ENCODE measurements around the gene MYL4. TPM values are rescaled to one million over a fixed set of nuclear protein-coding genes. Genes with fewer than 3 reads are reported as not detected.

The MYL4 gene
- 0.18 TPM in 1 of 2 replicates, not detected in the other for total RNA-seq

GRCh38 chr17:47208744-47209488 is at the start of gene MYL4:
TSS of gene MYL4 (plus strand) at chr17:47209348. CDS start at chr17:47209423, 75 bp downstream.

GRCh38 chr17:47188876-47189731 is 20.0 kb upstream of the MYL4 start, which contains the start of gene CDC27:
TSS of gene CDC27 (minus strand) at chr17:47189295. CDS start at chr17:47189172, 123 bp downstream.

GRCh38 chr17:47253541-47254402 is 44.6 kb downstream of the MYL4 start, which contains the start of gene ITGB3:
TSS of gene ITGB3 (plus strand) at chr17:47253827. CDS start at chr17:47253862, 35 bp downstream.

Other genes with a start within 250 kb of the MYL4 start
- not detected in 2 replicates for gene RPRML, start 230.1 kb upstream of the MYL4 start, total RNA-seq
- 88.3 and 105 TPM in 2 replicates for gene CDC27, start 20.1 kb upstream of the MYL4 start, total RNA-seq
- 15.6 and 22.0 TPM in 2 replicates for gene ITGB3, start 44.5 kb downstream of the MYL4 start, total RNA-seq
- 3.5 and 6.8 TPM in 2 replicates for gene EFCAB13, start 114.6 kb downstream of the MYL4 start, total RNA-seq